ENCODE data around the gene KIF2C. TPM values are rescaled to one million over a fixed set of nuclear protein-coding genes. Genes with fewer than 3 reads are reported as not detected.

The KIF2C gene
- total and polyA plus RNA-seq, 2 of the 4 experiments (the other 2 are of a cell fraction) = 31.6 to 45.0 TPM

- H3K36me3 ChIP-seq (ENCODE audit: control insufficient read depth, insufficient read depth, low read length) = no peaks in the 10 kb centered on the region
- no peak overlapping the region for H2BK15ac ChIP-seq (ENCODE audit: low read depth, low read length)
- H3K14ac ChIP-seq (replicated peaks; ENCODE audit: low read depth, low read length) = no peak overlapping the region
- no peak overlapping the region for H2BK20ac ChIP-seq (ENCODE audit: low read depth, low read length)
- H3K4ac ChIP-seq (ENCODE audit: low read depth, low read length) = no peak overlapping the region
- no peaks in the 10 kb centered on the region for H3K9me3 ChIP-seq (ENCODE audit: control insufficient read depth, insufficient read depth, low read length)
- H3K18ac ChIP-seq (ENCODE audit: low read depth, low read length) = no peak overlapping the region
- H2AK9ac ChIP-seq (replicated peaks; ENCODE audit: low read depth, low read length, poor library complexity) = no peak overlapping the region
- ATAC-seq (ENCODE audit: low read depth) (no peak), DNase-seq (no peak)
- intact Hi-C loops (cut with micrococcal nuclease) (no loop called here), dilution Hi-C loops (cut with HindIII; ENCODE audit: low sequenced_read_pairs, unreplicated experiment) (no loop called here), in situ Hi-C loops (cut with MboI; ENCODE audit: low sequenced_read_pairs) (no loop called here)
- WGBS, 2 experiments (ENCODE audit: extremely low coverage in 2 of 2, insufficient read length in 1 of 2) = no CpG with 5 or more reads among the region's 3 CpGs
- no peak overlapping the region for H3K56ac ChIP-seq (ENCODE audit: extremely low read depth, insufficient read depth, low read length)
- no peak overlapping the region for H3K4me2 ChIP-seq (ENCODE audit: low read depth, low read length)
- POLR2A ChIA-PET (ENCODE audit: unreplicated experiment) = no interaction called here
- no peak overlapping the region for H3K4me3 ChIP-seq (ENCODE audit: insufficient read depth, low read depth, low read length)
- H3K23ac ChIP-seq (ENCODE audit: low read depth, low read length) = no peak overlapping the region
- no peaks in the 10 kb centered on the region for H3K9me1 ChIP-seq (ENCODE audit: insufficient read depth, low read length)
- H3K4me1 ChIP-seq (ENCODE audit: control insufficient read depth, insufficient read depth, low read length) = peaks cover 2% of the 10 kb centered on the region; the same call in 1 of the 2 replicates
- H3K79me1 ChIP-seq (ENCODE audit: low read depth in 1 of 2, low read length in 2 of 2) = no peaks in the 10 kb centered on the region
- H4K5ac ChIP-seq (ENCODE audit: low read depth, low read length) = no peak overlapping the region
- TF ChIP-seq RFX5 (IDR thresholded peaks at IDR 0.05; ENCODE audit: low read depth, low read length) = no peak
- TF ChIP-seq BHLHE40 (IDR thresholded peaks at IDR 0.05; ENCODE audit: low read depth, low read length) = no peak
- TF ChIP-seq USF2 (IDR thresholded peaks at IDR 0.05; ENCODE audit: low read depth, low read length) = no peak
- no peak for TF ChIP-seq MAZ (IDR thresholded peaks at IDR 0.05; ENCODE audit: borderline replicate concordance, low read depth, low read length)
- TF ChIP-seq MXI1 (IDR thresholded peaks at IDR 0.05; ENCODE audit: borderline replicate concordance, low read depth, low read length) = no peak
- TF ChIP-seq NFE2L2 (IDR thresholded peaks at IDR 0.05; ENCODE audit: low read depth, low read length) = no peak
- no peak for TF ChIP-seq CEBPB (IDR thresholded peaks at IDR 0.05; ENCODE audit: low read depth, low read length)
- TF ChIP-seq MAFK (IDR thresholded peaks at IDR 0.05; ENCODE audit: low read depth, low read length) = no peak
- no peak for TF ChIP-seq FOS (IDR thresholded peaks at IDR 0.05; ENCODE audit: low read depth, low read length)
- TF ChIP-seq ELK1 (IDR thresholded peaks at IDR 0.05; ENCODE audit: borderline replicate concordance, low read depth, low read length) = no peak
- no peak for TF ChIP-seq RCOR1 (IDR thresholded peaks at IDR 0.05; ENCODE audit: insufficient replicate concordance, low read length)
- TF ChIP-seq RAD21 (IDR thresholded peaks at IDR 0.05; ENCODE audit: low read length) = no peak
- TF ChIP-seq POLR2A (IDR thresholded peaks at IDR 0.05; ENCODE audit: low read depth, low read length) = no peak
- no peak for TF ChIP-seq CHD1 (IDR thresholded peaks at IDR 0.05; ENCODE audit: low read depth, low read length)
- no peak for TF ChIP-seq SMC3 (IDR thresholded peaks at IDR 0.05; ENCODE audit: low read depth, low read length)
- no peak for TF ChIP-seq CTCF (conservative IDR thresholded peaks at IDR 0.05; ENCODE audit: low read depth, low read length)
- no peak overlapping the region for H3K27ac ChIP-seq (ENCODE audit: insufficient read depth, low read length)
- no peak overlapping the region for H2AFZ ChIP-seq (replicated peaks; ENCODE audit: low read length, poor library complexity)
- H3K9ac ChIP-seq (ENCODE audit: low read depth, low read length) = no peak overlapping the region
- no peaks in the 10 kb centered on the region for H4K20me1 ChIP-seq (ENCODE audit: insufficient read depth, low read length)
- H2BK120ac ChIP-seq (ENCODE audit: low read depth, low read length) = no peak overlapping the region
- CTCF ChIA-PET = interaction anchor here (0.5 to 0.8 kb wide), 2 partner anchors 8 to 22 kb away, joined by 3 read pairs; no protein-coding TSS in a partner anchor
- H4K91ac ChIP-seq (ENCODE audit: insufficient read depth, low read depth, low read length) = no peak overlapping the region
- H3K27me3 ChIP-seq (ENCODE audit: control insufficient read depth, insufficient read depth, low read length) = peaks cover 14% of the 10 kb centered on the region
- H4K8ac ChIP-seq (ENCODE audit: low read depth in 2 of 2, low read length in 2 of 2) = no peak overlapping the region
- BruUV-seq (replicated peaks) = no TSS peak
- no peak overlapping the region for H2BK5ac ChIP-seq (ENCODE audit: low read depth, low read length, poor library complexity, severe bottlenecking)
- H2AK5ac ChIP-seq (ENCODE audit: low read depth, low read length) = no peak overlapping the region
These were observed 43.5 kb upstream of the KIF2C start for GRCh38 chr1:44696101-44696500.

Measured in IMR-90 (cell line).